ENCODE measurements around the gene RAB31. TPM values are rescaled to one million over a fixed set of nuclear protein-coding genes. Genes with fewer than 3 reads are reported as not detected.

Gene RAB31
- total and polyA plus RNA-seq, 10 donors: 12.3 to 112 (median 72.6) TPM

DNA sequence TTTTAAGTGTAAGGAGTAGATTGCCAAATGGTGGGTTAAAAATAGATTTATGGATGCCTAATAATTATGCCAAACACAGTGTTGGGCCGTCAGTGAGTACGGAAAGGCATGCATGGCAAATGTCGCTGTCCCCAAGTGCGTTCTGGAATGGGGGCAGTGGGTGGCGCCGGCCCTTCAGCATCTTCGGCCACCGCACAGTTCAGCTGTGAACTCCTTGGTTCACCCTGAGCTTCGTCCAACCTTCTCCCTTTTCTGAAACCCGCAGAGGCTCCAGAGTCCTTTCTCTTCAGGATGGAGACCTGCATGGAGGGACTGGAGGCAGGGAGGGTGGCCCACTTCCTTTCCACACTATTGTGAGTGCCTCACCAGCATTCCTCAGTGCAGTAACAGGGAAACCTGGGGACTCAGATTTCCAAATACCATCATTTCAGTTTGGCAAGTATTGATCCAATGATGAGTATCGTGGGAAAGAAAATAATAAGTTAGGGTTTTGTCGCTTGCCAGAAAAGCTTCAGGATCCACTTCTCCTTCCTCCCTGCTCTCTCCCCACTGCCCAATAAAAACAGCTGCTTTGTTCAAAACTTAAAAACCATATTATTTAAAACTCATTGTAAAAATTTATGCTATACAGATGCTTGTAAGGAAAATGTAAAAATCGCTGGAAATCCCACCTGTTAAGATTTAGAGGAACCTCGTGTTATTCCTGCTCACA lies 103.0 kb downstream of the RAB31 start:
- Histone ChIP-seq H3K4me3 (no peak overlapping the region), H3K27me3 (replicated peaks in 1 of 7) (no peaks in the 10 kb centered on the region), H3K9me3 (no peaks in the 10 kb centered on the region), H3K36me3 (peaks cover 0 to 33% (median under 1%) of the 10 kb centered on the region in 6 donors), H3K4me1 (peaks cover 0 to 27% (median 12%) of the 10 kb centered on the region in 6 donors), H3K27ac (peak overlapping the region in 2 of 8 donors; percentile 23 to 66)
- TF ChIP-seq POLR2A (IDR thresholded peaks at IDR 0.05): no peak
- TF ChIP-seq POLR2AphosphoS5 (IDR thresholded peaks at IDR 0.05): no peak
- TF ChIP-seq, protein P1, sequence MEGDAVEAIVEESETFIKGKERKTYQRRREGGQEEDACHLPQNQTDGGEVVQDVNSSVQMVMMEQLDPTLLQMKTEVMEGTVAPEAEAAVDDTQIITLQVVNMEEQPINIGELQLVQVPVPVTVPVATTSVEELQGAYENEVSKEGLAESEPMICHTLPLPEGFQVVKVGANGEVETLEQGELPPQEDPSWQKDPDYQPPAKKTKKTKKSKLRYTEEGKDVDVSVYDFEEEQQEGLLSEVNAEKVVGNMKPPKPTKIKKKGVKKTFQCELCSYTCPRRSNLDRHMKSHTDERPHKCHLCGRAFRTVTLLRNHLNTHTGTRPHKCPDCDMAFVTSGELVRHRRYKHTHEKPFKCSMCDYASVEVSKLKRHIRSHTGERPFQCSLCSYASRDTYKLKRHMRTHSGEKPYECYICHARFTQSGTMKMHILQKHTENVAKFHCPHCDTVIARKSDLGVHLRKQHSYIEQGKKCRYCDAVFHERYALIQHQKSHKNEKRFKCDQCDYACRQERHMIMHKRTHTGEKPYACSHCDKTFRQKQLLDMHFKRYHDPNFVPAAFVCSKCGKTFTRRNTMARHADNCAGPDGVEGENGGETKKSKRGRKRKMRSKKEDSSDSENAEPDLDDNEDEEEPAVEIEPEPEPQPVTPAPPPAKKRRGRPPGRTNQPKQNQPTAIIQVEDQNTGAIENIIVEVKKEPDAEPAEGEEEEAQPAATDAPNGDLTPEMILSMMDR (IDR thresholded peaks at IDR 0.05 in 8 of 11, conservative IDR thresholded peaks at IDR 0.05 in 3 of 11): no peak
- no peak for DNase-seq
- intact Hi-C loops (cut with DNase I; ENCODE audit: low total_unique reads): no loop called here
- 88 to 93% (median 92%) methylated on average over 9 to 14 of the region's 14 CpGs for WGBS, 5 donors

DNA sequence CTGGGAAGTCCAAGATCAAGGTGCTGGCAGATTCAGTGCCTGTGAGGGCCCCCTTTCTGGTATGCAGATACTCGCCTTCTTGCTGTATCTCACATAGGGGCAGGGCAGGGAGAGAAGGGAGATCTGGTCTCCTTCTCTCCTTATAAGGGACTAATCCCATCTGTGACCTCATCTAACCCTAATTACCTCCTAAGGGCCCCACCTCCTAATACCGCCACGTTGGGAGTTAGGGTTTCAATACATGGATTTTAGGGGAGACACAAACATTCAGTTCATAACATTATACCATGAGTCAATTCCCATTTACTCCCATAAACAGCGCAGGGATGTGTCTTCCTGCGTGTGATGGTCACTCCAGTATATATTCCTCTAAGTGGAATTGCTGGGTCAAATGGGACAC lies 103.9 kb downstream of the RAB31 start:
- no peak for DNase-seq
- Histone ChIP-seq H3K27me3 (replicated peaks in 1 of 7) (no peaks in the 10 kb centered on the region), H3K27ac (no peak overlapping the region), H3K9me3 (no peaks in the 10 kb centered on the region), H3K4me3 (no peak overlapping the region), H3K36me3 (peaks cover 0 to 36% (median 2%) of the 10 kb centered on the region in 6 donors), H3K4me1 (peaks cover 0 to 27% (median 12%) of the 10 kb centered on the region in 6 donors)
- TF ChIP-seq POLR2AphosphoS5 (IDR thresholded peaks at IDR 0.05) (no peak), POLR2A (IDR thresholded peaks at IDR 0.05) (no peak)
- TF ChIP-seq, protein P1 (IDR thresholded peaks at IDR 0.05 in 8 of 11, conservative IDR thresholded peaks at IDR 0.05 in 3 of 11): no peak
- WGBS, 5 donors: 49 to 77% (median 68%) methylated on average over 5 of the region's 5 CpGs
- intact Hi-C loops (cut with DNase I; ENCODE audit: low total_unique reads): no loop called here

DNA sequence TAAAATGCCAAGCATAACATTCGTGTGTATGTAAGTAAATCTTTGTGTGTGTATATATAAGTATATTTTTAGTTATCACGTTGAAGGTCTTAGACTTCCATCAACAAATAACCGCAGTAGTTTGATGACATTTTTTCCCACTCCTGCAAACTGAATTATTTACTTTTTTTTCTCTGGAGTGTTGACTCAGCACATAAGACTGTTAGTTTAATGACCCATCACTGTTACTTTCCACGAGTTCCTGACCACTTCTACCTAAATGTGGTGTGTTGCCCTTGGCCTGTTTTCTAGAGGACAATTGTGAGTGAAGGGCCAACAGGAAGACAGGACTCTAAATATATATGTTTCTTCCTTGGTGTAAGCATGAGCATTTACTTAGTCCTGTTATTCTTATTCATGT lies 106.3 kb downstream of the RAB31 start:
- peaks cover 0 to 13% (median 0%) of the 10 kb centered on the region in 8 donors for H3K9me3 ChIP-seq
- 43 to 69% (median 55%) methylated on average over 4 of the region's 4 CpGs for WGBS, 5 donors
- peaks cover 0 to 9% (median 2%) of the 10 kb centered on the region in 6 donors for H3K4me1 ChIP-seq
- no peaks in the 10 kb centered on the region for H3K27me3 ChIP-seq (replicated peaks in 1 of 7)
- no peak overlapping the region for H3K4me3 ChIP-seq
- TF ChIP-seq, protein P1 (IDR thresholded peaks at IDR 0.05 in 8 of 11, conservative IDR thresholded peaks at IDR 0.05 in 3 of 11): no peak
- TF ChIP-seq POLR2A (IDR thresholded peaks at IDR 0.05) (no peak), POLR2AphosphoS5 (IDR thresholded peaks at IDR 0.05) (no peak)
- DNase-seq: no peak
- no peak overlapping the region for H3K27ac ChIP-seq
- H3K36me3 ChIP-seq: peaks cover 0 to 39% (median 2%) of the 10 kb centered on the region in 6 donors
- intact Hi-C loops (cut with DNase I; ENCODE audit: low total_unique reads): no loop called here

DNA sequence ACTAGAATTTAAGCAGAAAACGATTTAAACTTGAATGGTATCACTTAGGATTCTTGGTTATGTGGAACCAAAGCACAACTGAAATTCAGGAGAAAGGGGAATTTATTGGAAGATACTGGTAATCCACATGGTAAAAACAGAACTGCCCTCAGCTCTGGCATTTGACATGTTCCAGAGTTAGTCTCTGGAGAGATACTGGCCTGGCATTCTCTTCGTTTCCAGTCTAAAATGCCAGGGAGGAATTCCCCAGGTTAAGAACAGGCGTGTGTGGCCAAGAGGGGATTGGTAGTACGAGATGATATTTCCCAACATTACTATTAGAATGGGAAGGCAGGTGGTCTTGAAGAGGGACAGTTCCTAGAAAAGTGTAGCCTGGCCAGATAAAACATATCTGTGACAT lies 109.2 kb downstream of the RAB31 start:
- Histone ChIP-seq H3K9me3 (peaks cover 0 to 13% (median 0%) of the 10 kb centered on the region in 8 donors), H3K4me3 (no peak overlapping the region), H3K4me1 (peaks cover 0 to 8% (median 0%) of the 10 kb centered on the region in 6 donors), H3K27me3 (replicated peaks in 1 of 7) (no peaks in the 10 kb centered on the region), H3K36me3 (peaks cover 0 to 39% (median 2%) of the 10 kb centered on the region in 6 donors), H3K27ac (no peak overlapping the region)
- 81 to 95% (median 83%) methylated on average over 4 of the region's 4 CpGs for WGBS, 5 donors
- TF ChIP-seq POLR2A (IDR thresholded peaks at IDR 0.05) (no peak), POLR2AphosphoS5 (IDR thresholded peaks at IDR 0.05) (no peak)
- TF ChIP-seq, protein P1 (IDR thresholded peaks at IDR 0.05 in 8 of 11, conservative IDR thresholded peaks at IDR 0.05 in 3 of 11): no peak
- no peak for DNase-seq
- intact Hi-C loops (cut with DNase I; ENCODE audit: low total_unique reads): no loop called here
